Adrenal gland (tissue), 12 donors: ENCODE measurements around the gene GALNT9. TPM values are rescaled to one million over a fixed set of nuclear protein-coding genes. Genes with fewer than 3 reads are reported as not detected.

Source experiments
- DNase-seq, 7 donors: peaks; one replicate each; pipeline ENCODE4 v3.0.0-alpha.2; 2019 to 2020
- H3K27ac ChIP-seq, 5 donors: fragments of 200-600 bp; sonication (generic) in 4 of 5; 1 replicate in 3 of 5; 2 replicates in 2 of 5; pipeline versions ENCODE4 v1.5.1 to v1.8.0; 2016 to 2020; ENCODE audit warnings: mild to moderate bottlenecking in 1 of 5
- H3K27me3 ChIP-seq: fragments of 200-600 bp; 2 replicates; pipeline ENCODE4 v1.8.0; 2021
- H3K36me3 ChIP-seq, 2 donors: fragments of 200-600 bp; replicated peaks in 1 of 2; 1 replicate in 1 of 2; 2 replicates in 1 of 2; pipeline versions ENCODE4 v1.5.1 to v1.8.0; 2018 to 2022
- H3K4me1 ChIP-seq, 2 donors: fragments of 200-600 bp; replicated peaks in 1 of 2; 1 replicate in 1 of 2; 2 replicates in 1 of 2; pipeline versions ENCODE4 v1.5.1 to v1.8.0; 2018 to 2021
- H3K4me3 ChIP-seq, 4 donors: fragments of 200-600 bp; sonication (generic) in 3 of 4; one replicate each; pipeline ENCODE4 v1.5.1; 2016 to 2018
- H3K9me3 ChIP-seq, 3 donors: fragments of 200-600 bp; sonication (generic) in 1 of 3; replicated peaks in 1 of 3; 1 replicate in 2 of 3; 2 replicates in 1 of 3; pipeline versions ENCODE4 v1.5.1 to v1.8.0; 2016 to 2021
- CTCF ChIP-seq, 6 experiments: fragments of 450-650 bp in 4 of 6; fragments of 200-600 bp in 2 of 6; sonication (generic) in 1 of 6; IDR thresholded peaks; 1 replicate in 5 of 6; 2 replicates in 1 of 6; pipeline versions ENCODE4 v1.5.1 to v1.8.0; 2016 to 2021; ENCODE audit warnings: antibody characterized with exemption in 6 of 6, mild to moderate bottlenecking in 2 of 6, moderate library complexity in 1 of 6
- POLR2A ChIP-seq, 2 donors: fragments of 450-650 bp; IDR thresholded peaks; one replicate each; pipeline ENCODE4 v1.6.1; 2017; ENCODE audit warnings: antibody characterized with exemption in 2 of 2, mild to moderate bottlenecking in 2 of 2, moderate library complexity in 1 of 2
- WGBS, 4 donors: extraction: QIAGEN DNeasy Blood & Tissue Kit in 2 of 4; methylation state at CpG; one replicate each; pipeline versions ENCODE4 v1.1.5 to v1.1.7; 2013 to 2017; 5-methylcytosine and 5-hydroxymethylcytosine counted together
- intact Hi-C, 2 donors: fragments of 100-400 bp; cut with DNase I; formaldehyde crosslinking; loops; one replicate each; pipeline versions ENCODE4 v1.14.1 to v1.15.0; 2022 to 2023
- polyA plus RNA-seq, 3 donors: library from polyadenylated mRNA; stranded (reverse); fragments of 200-250 nt in 2 of 3; fragments of 350-450 nt in 1 of 3; fragmentation: Illumina TruSeq in 1 of 3; extraction: RNeasy Lipid Tissue Mini Kit (QIAGEN cat#74804) in 1 of 3; gene quantifications; one replicate each; pipeline ENCODE4 v1.2.3, GENCODE V29; 2013 to 2014
- total RNA-seq, 9 donors: library from RNA; depleted of rRNA in 4 of 9; stranded (reverse); fragments of >200 nt in 4 of 9; fragments of 120-200 nt in 1 of 9; fragmentation: NEBNext Ultra II Directional in 1 of 9; extraction: Animal tissue kit (Norgen Biotek cat#: 25700) in 1 of 9; gene quantifications; one replicate each; pipeline versions ENCODE4 v1.1.0 to v1.2.4, GENCODE V29; 2013 to 2023
- donor health status: healthy with polysubstance abuse.
- donor health status: Bipolar disorder and iron deficiency.
- donor health status: DM: yes; HTN: yes; CAD: no.
- donor health status: DM: no; HTN: no; CAD: no.
- donor health status: DM: no; HTN: no; CAD: no.
- donor health status: DM: yes; HTN: yes; CAD: no.

The GALNT9 gene
- total and polyA plus RNA-seq, 12 donors = 0.44 to 7.8 (median 1.2) TPM; not detected in 1

GRCh38 chr12:132279184-132279889, 50.1 kb downstream of the GALNT9 start:
- no peak overlapping the region for H3K4me3 ChIP-seq
- H3K36me3 ChIP-seq = no peaks in the 10 kb centered on the region
- no peak overlapping the region for H3K27ac ChIP-seq
- TF ChIP-seq POLR2A (IDR thresholded peaks at IDR 0.05) (no peak), CTCF (IDR thresholded peaks at IDR 0.05) (no peak)
- no peaks in the 10 kb centered on the region for H3K4me1 ChIP-seq
- H3K9me3 ChIP-seq = no peaks in the 10 kb centered on the region
- 68 to 77% (median 72%) methylated on average over 9 to 18 of the region's 18 CpGs for WGBS, 4 donors
- H3K27me3 ChIP-seq = peaks cover 40% of the 10 kb centered on the region
- DNase-seq = peak in 2 of 7 donors; percentile 21 to 54
- intact Hi-C loops = no loop called here

DNA sequence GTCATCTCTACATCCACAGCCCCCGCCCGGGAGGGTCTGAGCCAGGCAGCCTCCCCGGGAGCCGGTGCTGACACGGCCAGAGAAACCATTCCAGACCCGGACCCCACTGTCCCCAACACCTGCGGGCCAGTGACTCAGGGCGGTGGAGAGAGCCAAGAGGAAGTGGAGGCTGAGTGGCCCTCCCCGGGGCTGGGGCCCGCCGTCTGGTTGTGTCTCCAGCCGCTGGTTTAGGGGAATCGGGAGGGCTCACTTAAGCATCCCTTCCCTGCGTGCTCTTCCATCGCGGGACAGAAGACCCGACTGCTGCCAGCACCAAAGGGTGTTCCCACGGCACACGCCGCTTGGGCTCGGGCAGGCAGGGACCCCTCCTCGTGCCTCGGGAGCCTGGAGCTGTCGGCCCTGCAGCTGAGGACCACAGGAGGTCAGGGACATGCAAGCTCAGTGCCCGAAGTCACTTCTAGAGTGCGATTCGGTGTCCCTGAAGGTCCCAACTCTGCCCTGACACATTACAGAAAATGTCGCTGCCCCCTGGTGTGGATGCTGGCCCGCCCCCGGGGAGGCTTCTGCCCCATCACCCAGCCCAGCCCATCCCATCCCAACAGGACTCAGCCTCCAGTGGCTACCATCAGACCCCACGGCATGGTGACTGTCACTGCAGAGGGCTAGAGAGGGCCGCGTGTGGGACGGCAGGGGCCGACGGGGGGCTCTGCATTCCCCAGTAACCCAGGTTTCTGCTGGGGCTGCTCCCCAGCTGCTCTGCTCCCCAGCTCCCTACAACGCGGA, 50.8 kb downstream of the GALNT9 start:
- intact Hi-C loops = no loop called here
- H3K27ac ChIP-seq = no peak overlapping the region
- 59 to 64% (median 62%) methylated on average over 13 to 38 of the region's 38 CpGs for WGBS, 4 donors
- DNase-seq = no peak
- TF ChIP-seq CTCF (IDR thresholded peaks at IDR 0.05) (no peak), POLR2A (IDR thresholded peaks at IDR 0.05) (no peak)
- H3K27me3 ChIP-seq = peaks cover 40% of the 10 kb centered on the region
- H3K4me1 ChIP-seq = no peaks in the 10 kb centered on the region
- H3K4me3 ChIP-seq = no peak overlapping the region
- no peaks in the 10 kb centered on the region for H3K9me3 ChIP-seq
- no peaks in the 10 kb centered on the region for H3K36me3 ChIP-seq

DNA sequence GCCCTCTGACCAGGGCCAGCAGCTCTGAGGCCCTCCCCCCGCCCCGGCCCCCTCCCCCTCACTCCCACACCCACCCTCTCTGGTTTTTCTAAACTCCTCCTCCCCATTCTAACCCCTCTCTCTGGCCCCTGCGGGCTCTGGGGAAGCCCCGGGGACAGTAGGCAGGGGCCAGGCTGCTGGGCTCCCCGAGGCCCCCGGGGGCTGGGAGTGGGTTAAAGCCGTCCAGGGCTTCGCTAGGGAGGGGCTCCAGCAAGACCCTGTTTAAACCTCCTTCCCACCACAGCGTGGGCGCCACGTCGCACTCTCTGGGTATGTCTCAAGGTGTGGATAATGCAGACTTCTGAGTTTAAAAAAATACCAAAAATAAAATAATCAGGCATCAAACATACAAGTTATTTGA, 51.4 kb downstream of the GALNT9 start:
- no peaks in the 10 kb centered on the region for H3K4me1 ChIP-seq
- intact Hi-C loops = no loop called here
- no peak overlapping the region for H3K4me3 ChIP-seq
- no peak for DNase-seq
- H3K9me3 ChIP-seq = no peaks in the 10 kb centered on the region
- no peak for TF ChIP-seq CTCF (IDR thresholded peaks at IDR 0.05)
- no peak for TF ChIP-seq POLR2A (IDR thresholded peaks at IDR 0.05)
- peaks cover 40% of the 10 kb centered on the region for H3K27me3 ChIP-seq
- no peaks in the 10 kb centered on the region for H3K36me3 ChIP-seq
- no peak overlapping the region for H3K27ac ChIP-seq
- WGBS, 4 donors = 23 to 45% (median 28%) methylated on average over 9 to 12 of the region's 12 CpGs

- H3K27me3 ChIP-seq = peaks cover 40% of the 10 kb centered on the region
- DNase-seq = no peak
Observed at GRCh38 chr12:132277374-132277941, 51.9 kb downstream of the GALNT9 start.

More at GRCh38 chr12:132277374-132277941, 51.9 kb downstream of the GALNT9 start:
- H3K9me3 ChIP-seq = no peaks in the 10 kb centered on the region
- H3K36me3 ChIP-seq = no peaks in the 10 kb centered on the region
- no peak for TF ChIP-seq CTCF (IDR thresholded peaks at IDR 0.05)
- no peak for TF ChIP-seq POLR2A (IDR thresholded peaks at IDR 0.05)
- H3K27ac ChIP-seq = no peak overlapping the region
- no peaks in the 10 kb centered on the region for H3K4me1 ChIP-seq
- intact Hi-C loops = no loop called here
- H3K4me3 ChIP-seq = no peak overlapping the region
- 0 to 45% (median 39%) methylated on average over 2 to 31 of the region's 31 CpGs for WGBS, 4 donors
